ENCODE results near the gene DNAJA1.

Gene DNAJA1

DNA sequence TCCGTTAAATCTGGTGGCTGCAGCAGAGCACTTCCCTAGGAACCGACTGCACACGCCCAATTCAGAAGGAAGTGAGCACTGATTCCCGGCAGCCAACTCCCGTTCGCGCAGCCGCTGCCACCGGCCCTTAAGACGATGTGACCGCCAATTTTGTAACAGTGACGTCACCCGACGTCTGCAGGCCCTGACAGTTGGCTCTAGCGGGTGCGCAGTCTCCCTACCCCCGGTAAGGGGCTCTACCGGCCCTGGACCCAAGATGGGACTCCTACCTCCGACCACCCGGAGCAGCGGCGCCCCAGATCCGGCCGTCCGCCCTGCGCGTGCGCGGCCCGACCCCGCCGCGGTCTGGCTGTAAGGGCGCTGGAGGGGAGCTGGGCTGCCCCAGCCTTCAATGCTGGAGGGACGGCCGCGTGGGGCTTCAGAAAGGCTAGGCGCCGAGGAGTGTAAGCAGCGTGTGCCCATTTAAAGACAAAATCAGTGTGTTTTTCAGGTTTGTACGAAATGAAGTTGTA, 19.1 kb downstream of the DNAJA1 start:
- TF ChIP-seq GATA2 (IDR thresholded peaks at IDR 0.05; ENCODE audit: low read depth, low read length): no peak
- TF ChIP-seq GATA3 (IDR thresholded peaks at IDR 0.05; ENCODE audit: low read depth, low read length): no peak

DNA sequence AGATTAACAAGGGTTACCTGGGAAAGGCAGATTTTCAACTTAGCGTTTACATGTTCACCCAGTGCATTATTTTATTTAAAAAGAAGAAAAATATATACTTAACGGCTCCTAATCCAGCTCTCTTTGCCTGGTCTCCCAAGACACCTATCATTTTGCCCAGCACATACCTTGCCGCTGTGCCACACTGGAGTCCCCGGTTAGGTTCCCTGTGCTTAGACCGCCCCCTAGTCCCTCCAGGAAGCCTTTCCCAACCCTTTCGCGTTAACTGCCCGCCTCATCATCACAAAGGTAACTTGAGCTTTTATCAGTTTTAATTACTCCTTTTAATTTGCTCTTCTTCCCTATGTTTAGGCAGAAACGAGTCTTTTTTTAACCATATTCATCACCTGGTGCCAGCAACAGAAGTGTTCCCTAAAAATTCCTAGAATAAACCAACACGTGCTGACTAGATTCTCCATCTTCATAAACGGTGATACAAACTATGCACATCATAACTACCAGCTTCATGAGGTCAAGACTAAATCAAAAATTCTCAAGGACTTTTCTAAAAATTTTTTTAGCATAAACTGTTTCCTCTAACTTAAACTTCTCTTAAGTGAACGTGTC, 19.7 kb downstream of the DNAJA1 start:
- no peak for TF ChIP-seq GATA2 (IDR thresholded peaks at IDR 0.05; ENCODE audit: low read depth, low read length)
- TF ChIP-seq GATA3 (IDR thresholded peaks at IDR 0.05; ENCODE audit: low read depth, low read length): no peak

DNA sequence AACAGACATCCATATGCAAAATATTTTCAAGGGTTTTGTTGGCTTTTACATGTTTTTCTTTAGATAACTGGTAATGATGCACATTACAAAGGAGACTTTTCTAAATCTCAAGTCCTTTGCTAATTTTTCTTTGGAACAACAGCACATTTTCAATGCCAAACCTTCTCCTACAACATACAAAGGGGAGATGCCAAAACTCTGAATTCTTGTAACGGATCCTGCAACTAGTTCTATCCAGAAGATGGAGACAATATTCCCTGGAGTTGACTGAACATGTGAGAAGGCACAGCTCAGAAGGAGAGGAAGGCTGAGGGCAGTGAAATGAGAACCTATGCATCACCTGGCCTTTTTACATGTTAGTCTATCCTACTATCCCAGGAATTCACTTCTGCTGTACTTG, 21.0 kb downstream of the DNAJA1 start:
- TF ChIP-seq GATA3 (IDR thresholded peaks at IDR 0.05; ENCODE audit: low read depth, low read length) (no peak), GATA2 (IDR thresholded peaks at IDR 0.05; ENCODE audit: low read depth, low read length) (no peak)

DNA sequence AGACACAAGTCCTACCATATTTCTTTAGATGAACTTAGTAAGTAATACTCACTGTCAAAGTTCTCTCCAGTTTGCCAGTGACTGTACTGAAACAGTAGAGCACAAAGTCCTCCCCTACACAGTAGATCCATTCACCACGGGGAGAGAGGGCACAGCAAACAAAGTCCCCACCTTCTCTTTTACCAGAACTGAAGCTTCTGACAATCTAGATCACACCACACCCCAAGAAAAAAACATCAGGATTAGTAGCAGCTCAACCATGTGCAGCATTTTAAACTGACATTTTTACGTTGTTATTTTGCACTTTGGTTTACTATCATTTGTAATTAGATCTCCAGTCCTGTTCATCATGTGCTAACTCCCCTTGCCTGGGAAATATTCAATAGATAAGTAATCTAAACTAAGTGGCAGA, 23.0 kb downstream of the DNAJA1 start:
- no peak for TF ChIP-seq GATA3 (IDR thresholded peaks at IDR 0.05; ENCODE audit: low read depth, low read length)
- TF ChIP-seq GATA2 (IDR thresholded peaks at IDR 0.05; ENCODE audit: low read depth, low read length): no peak

DNA sequence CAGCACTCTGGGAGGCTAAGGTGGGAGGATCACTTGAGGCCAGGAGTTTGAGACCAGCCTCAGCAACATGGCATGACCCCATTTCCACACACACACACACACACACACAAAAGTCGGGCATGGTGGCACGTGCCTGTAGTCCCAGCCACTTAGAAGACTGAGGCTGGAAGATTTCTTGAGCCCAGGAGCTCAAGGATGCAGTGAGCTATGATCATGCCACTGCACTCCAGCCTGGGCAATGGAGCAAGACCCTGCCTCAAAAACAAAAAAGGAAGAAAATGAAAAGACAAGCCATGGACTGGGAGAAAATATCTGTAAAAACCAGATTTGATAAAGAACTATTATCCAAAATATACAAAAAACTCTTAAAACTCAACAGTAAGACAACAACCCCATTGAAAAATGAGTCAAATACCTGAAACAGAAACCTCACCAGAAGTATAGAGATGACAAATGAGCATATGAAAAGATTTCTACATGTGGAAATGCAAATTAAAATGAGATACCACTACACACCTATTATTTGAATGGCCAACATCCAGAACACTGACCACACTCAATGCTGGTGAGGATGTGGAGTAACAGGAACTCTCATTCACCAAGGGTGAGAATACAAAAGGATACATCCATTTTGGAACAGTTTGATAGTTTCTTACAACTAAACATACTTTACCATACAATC, 24.7 kb downstream of the DNAJA1 start:
- TF ChIP-seq GATA3 (IDR thresholded peaks at IDR 0.05; ENCODE audit: low read depth, low read length) (no peak), GATA2 (IDR thresholded peaks at IDR 0.05; ENCODE audit: low read depth, low read length) (no peak)

DNA sequence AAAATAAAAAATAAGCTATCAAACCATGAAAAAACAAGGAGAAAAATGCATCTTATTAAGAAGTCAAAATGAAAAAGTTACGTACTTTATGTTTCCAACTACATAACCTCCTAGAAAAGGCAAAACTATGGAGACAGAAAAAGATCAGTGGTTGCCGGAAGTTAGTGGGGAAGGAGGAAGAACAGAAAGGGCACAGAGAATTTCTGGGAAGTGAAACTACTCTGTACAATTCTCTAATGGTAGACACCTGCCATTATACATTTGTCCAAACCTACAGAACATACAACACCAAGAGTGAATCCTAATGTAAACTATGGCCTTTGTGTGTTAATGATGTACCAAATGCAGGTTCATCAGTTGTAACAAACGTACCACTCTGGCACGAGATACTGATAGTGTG, 26.1 kb downstream of the DNAJA1 start:
- TF ChIP-seq GATA3 (IDR thresholded peaks at IDR 0.05; ENCODE audit: low read depth, low read length): no peak
- TF ChIP-seq GATA2 (IDR thresholded peaks at IDR 0.05; ENCODE audit: low read depth, low read length): no peak

DNA sequence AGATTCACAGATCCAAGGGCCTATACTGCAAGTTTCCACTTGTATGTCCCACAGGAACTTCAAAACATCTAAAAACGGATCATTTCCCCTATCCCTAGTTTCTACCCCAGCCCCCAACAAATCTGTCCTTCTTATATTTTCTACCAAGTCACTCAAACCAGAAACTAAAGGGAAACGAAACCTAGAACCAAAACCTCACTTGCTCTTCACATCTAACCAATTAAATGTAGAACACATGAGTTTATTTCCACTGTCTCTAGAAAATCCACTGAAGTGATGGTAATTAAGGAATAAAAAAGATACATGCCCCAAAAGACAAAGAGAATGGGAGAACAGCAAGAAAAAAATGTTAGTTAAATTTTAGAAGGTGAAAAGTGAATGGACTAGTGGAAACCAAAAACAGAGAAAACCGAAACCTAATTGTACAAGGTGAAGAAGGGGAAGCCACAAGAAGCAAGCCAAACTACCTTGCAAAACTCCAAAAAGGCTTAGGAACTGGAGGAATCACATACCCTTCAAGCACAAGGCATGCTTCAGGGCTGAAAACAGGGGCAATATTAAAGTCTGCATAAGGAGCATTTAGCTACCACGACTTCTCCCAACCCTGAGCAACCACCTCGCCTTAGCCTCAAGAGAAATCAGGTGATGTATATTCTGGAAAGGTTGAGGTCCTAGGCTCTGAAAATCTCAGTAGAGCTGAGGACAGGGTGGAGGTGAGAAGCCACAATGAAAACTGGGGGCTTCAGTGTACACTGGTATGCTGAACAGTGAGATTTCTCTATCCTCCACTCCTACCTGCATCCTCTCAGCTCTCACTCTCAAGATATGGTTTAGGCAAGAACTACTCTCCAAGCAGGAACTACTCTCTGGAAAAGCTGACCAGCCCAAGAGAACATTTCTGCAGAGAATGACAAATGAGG, 40.3 kb downstream of the DNAJA1 start:
- TF ChIP-seq GATA3 (IDR thresholded peaks at IDR 0.05; ENCODE audit: low read depth, low read length) (no peak), GATA2 (IDR thresholded peaks at IDR 0.05; ENCODE audit: low read depth, low read length) (no peak)

DNA sequence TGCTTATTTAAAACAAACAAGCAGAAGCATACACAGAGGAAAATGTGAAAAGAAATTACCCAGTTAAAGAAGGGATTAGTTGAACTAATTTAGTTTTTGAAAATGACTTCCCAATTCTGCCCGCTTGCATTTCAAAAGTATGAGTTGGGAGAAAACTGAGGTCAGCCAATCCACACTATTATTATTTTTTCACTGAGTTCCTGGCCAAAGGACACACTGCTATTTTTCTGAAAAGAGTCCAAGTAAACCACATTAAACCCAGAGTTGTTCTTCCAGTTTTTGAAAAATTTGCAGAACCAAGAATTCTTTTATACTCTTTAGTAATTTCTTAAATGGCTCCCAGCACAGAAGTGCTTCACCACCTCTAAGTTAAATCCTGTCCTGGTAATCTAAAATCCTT, 43.9 kb downstream of the DNAJA1 start:
- TF ChIP-seq GATA2 (IDR thresholded peaks at IDR 0.05; ENCODE audit: low read depth, low read length): no peak
- no peak for TF ChIP-seq GATA3 (IDR thresholded peaks at IDR 0.05; ENCODE audit: low read depth, low read length)

DNA sequence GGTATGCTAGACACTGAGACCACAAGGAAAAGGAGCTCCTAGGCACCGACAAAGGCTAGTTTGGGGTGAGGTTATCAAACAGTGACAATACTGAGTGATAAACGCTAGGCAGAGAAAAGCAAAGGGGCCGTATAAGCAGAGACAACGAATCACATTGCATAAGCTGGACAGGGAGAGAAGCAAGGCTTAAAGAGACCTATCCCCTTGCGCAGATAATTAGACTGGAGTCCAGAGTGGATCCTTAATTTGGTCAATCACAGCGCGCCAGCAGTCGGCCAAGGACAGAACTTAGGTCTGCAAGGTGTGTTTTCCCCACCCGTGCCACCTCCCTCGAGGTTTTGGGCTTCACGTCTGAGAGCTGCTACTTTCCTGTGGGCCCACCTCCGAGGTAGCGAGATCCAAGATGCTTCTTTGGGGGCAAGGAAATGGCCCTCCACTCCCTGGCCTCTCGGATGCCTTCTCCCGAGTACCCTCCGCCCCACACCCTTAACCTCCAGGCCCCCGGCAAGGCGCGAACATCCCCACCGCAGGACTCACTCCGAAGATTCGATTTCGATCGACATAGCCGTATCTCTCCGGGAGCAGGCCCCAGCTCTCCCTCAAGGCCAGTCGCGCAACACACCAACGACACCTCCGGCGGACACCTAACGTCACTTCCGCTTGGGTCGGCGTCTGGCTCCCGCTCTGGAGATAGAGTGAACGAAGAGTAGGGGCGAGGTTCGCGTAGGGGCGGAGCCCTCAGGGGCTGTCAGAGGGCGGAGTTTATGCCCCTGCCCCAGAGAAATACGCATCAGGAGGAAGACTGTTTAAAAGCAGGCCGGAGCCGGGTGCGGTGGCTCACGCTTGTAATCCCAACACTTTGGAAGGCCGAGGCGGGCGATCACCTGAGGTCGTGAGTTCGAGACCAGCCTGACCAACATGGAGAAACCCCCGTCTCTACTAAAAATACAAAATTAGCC, 51.3 kb downstream of the DNAJA1 start, which contains the start of gene SMU1:
Gene SMU1 (minus strand): TSS at position 629 of the 959 bp plus-strand sequence. CDS start 66 bp downstream, at position 563.
- TF ChIP-seq GATA3 (IDR thresholded peaks at IDR 0.05; ENCODE audit: low read depth, low read length) (no peak), GATA2 (IDR thresholded peaks at IDR 0.05; ENCODE audit: low read depth, low read length) (no peak)

DNA sequence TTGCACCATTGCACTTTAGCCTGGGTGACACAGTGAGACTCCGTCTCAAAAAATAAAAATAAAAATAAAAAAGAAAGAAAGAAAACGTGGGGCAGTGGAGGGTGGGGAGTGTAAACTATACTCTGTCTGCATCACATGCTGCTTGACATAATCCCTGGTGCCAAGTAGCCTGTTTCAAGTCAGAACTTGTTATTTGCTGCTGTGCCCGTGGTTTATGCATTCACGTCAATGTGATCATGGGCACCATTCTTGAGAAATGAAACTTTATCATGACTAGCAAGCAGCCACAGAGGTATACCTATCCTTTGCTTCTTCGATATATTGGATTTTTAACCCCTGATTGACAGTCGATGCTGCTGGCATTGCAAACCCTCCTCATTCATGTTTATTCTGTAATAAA, 55.5 kb downstream of the DNAJA1 start:
- TF ChIP-seq GATA3 (IDR thresholded peaks at IDR 0.05; ENCODE audit: low read depth, low read length) (no peak), GATA2 (IDR thresholded peaks at IDR 0.05; ENCODE audit: low read depth, low read length) (no peak)

DNA sequence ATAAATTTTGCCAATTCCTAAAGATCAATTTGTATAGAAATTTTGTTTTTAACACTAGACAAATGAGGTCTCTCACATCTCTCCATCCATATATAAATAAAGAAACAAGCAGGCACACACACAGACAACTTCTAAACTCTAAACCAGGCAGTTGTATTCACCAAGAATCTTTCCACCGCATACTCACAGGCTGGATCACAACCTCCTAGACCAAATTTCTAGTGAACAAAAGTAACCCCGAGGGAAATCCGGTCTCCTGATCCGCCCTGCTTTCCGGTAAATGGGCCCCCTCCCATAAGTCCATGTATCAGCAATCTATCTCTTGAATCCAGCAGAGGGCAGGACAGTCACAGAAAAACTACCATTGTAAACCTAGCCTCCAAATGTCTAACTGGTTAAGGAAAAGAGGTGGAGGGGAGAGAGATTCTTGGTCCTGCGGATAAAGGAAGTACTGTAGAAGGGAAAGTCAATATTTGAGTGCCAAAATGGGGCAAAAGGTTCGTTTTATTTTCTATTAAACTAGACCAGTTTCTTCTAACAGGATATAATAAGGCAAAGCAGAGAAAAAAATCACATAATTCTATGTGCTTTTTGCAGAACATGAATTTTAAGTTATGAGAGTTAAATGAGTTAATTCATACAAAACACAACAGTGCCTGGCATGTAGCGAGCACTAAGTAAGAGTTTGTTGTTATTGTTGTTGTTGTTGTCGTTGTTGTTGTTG, 56.2 kb downstream of the DNAJA1 start:
- no peak for TF ChIP-seq GATA2 (IDR thresholded peaks at IDR 0.05; ENCODE audit: low read depth, low read length)
- TF ChIP-seq GATA3 (IDR thresholded peaks at IDR 0.05; ENCODE audit: low read depth, low read length): no peak

DNA sequence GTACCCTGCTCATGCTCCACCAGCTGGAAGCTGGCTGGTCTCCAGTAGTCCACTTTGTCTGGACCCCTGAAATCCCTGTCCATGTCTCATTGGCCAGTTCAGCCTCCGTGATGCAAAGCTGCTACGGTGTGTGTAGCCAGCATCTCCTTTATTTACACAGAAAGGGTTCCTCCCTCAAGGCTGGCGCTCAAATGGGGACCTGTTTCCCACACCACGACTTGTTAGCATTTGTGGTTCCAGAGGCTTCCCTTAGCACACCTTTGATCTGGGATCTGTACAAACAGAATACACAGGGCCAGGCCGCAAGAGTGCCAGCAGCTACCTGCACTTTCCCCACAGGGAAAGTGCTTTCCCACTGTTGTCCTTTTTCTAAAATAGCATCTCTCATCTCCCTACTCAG, 57.1 kb downstream of the DNAJA1 start:
- TF ChIP-seq GATA2 (IDR thresholded peaks at IDR 0.05; ENCODE audit: low read depth, low read length) (no peak), GATA3 (IDR thresholded peaks at IDR 0.05; ENCODE audit: low read depth, low read length) (no peak)

All from SH-SY5Y (cell line).